HG03064 (cell line): Measurements from ENCODE around the gene SLC35E1.
"Not testable (repeated sequence)": the region's sequence is repeated elsewhere in the genome, so short reads cannot be mapped to it uniquely, and the experiment has no call there.

Experiments used
- ATAC-seq: cut with Tn5 transposase; IDR thresholded peaks from one replicate; pipeline ENCODE4 v1.9.1; 2021; ENCODE audit warnings: low read depth; ENCODE audit not compliant: unreplicated experiment

SLC35E1 gene

DNA sequence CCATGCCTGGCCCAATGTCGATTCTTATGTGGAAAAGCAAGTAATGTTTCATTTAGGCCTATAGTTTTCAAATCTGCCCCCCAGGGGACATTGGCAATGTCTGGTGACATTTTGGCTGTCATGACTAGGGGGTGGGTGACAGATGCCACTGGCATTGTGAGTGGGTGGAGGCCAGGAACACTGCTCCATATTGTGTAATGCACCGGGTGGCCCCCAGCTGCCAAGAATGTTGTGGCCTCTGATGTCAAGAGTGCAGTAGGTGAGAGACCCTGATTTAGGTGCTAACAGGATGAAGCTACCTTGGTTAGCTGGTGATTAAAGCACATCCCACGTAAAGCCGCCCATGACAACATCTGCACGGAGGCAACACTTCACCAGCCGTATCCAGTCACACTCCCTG lies 65.3 kb downstream of the SLC35E1 start:
- ATAC-seq: no peak

DNA sequence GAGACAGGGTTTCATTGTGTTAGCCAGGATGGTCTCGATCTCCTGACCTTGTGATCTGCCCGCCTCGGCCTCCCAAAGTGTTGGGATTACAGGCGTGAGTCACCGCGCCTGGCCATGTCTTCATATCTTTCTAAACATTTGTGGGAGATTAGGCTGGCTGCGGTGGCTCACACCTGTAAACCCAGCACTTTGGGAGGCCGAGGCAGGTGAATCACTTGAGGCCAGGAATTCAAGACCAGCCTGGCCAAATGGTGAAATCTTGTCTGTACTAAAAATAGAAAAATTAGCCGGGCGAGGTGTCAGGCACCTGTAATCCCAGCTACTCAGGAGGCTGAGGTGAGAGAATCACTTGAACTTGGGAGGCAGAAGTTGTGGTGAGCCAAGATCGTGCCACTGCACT lies 66.1 kb downstream of the SLC35E1 start:
- not testable (repeated sequence) for ATAC-seq

DNA sequence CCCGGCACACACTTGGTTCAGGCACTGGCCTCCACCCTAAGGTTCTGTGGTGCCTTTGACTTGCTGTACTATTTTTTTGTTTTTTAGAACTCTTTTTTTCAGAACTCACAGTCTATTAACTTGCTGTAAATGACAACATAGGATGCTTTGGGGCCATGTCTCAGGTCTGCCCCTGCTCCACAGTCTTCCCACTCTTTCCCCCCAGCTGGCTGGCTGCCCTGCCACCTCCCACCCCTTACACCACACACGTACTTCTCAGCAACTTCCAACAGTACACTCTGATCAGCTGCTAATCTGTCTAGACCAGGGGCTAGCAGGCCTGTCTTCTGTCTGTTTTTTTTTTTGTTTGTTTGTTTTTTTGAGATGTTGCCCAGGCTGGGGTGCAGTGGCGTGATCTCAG lies 67.9 kb downstream of the SLC35E1 start:
- no peak for ATAC-seq
